ENCODE results near the gene TMPRSS11D.
A peak's percentile ranks its signal among the peaks of the same experiment; 100 is the strongest.

The TMPRSS11D gene

DNA sequence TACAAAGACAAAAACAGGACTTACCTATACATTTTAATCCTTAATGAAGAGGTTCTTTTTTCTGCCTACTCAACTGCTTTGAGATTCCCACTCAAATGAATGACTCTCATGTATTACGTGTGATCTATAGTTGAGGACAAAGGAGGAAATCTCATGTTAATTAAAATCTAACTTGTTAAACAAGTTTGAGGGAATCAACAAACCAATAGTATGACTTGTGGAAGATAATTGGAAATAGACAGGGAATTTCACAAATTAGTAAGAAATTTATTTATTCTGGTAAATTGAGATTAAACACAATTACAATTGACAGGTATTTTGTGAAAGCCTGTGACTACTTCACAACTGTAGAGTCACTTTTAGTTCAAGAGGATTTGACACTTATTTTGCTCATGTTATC lies at the start of gene TMPRSS11D:
TSS of gene TMPRSS11D (minus strand) at position 101 of the 400 bp plus-strand sequence. CDS start at position 32, 69 bp downstream.
- no peak for DNase-seq (ENCODE audit: low read depth)
- TF ChIP-seq CTCF (IDR thresholded peaks at IDR 0.05; ENCODE audit: low read length, missing control alignments), result no peak
- no peak within 1 kb of the TSS for H3K4me3 ChIP-seq (replicated peaks; ENCODE audit: low read depth, low read length)

GRCh38 chr4:67933038-67933437 lies 49.2 kb upstream of the TMPRSS11D start:
- no peak for DNase-seq (ENCODE audit: low read depth)
- no peak for TF ChIP-seq CTCF (IDR thresholded peaks at IDR 0.05; ENCODE audit: low read length, missing control alignments)
- H3K4me3 ChIP-seq (replicated peaks; ENCODE audit: low read depth, low read length), result no peak overlapping the region

DNA sequence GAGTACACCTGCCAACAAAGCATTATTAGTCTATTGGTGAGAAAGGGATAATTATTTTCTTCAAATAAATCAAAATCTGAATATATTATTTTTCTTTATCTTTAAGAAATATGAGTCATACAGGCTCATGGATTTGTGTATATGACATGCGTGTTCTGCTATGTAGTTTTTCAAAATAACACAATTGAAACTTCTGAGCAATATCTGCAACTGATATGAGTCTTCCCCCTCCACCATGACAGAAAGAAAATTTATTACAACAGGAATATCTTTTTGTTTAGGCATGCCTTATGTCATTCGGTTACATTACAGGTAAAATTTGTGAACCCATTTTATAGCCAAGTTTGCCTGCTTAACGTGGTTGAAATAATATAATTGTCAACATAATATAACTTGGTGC lies 47.5 kb upstream of the TMPRSS11D start:
- H3K4me3 ChIP-seq (replicated peaks; ENCODE audit: low read depth, low read length), result no peak overlapping the region
- TF ChIP-seq CTCF (IDR thresholded peaks at IDR 0.05; ENCODE audit: low read length, missing control alignments), result no peak
- DNase-seq (ENCODE audit: low read depth), result no peak

DNA sequence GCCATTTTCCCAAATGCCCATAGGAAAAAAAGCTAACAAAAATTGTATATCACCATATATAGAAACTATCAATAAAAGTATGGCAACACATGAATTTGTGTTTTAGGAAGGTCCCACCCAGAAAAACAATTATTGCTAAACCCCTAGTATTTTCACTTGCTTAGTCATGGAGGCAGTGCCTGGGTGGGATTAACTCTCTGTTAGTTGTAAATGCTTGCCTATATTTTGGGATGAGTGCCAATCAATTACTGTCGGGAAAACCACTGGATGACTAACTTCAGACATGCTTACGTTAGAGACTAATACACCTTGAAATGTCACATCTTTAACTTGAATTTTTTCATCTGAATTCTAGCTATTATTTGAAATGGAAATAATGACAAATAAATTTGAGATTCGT lies 45.6 kb upstream of the TMPRSS11D start:
- no peak for TF ChIP-seq CTCF (IDR thresholded peaks at IDR 0.05; ENCODE audit: low read length, missing control alignments)
- no peak overlapping the region for H3K4me3 ChIP-seq (replicated peaks; ENCODE audit: low read depth, low read length)
- peak; percentile 12 for DNase-seq (ENCODE audit: low read depth)

- no peak overlapping the region for H3K4me3 ChIP-seq (replicated peaks; ENCODE audit: low read depth, low read length)
- no peak for DNase-seq (ENCODE audit: low read depth)
- TF ChIP-seq CTCF (IDR thresholded peaks at IDR 0.05; ENCODE audit: low read length, missing control alignments), result no peak
Observed at GRCh38 chr4:67928546-67928945, 44.7 kb upstream of the TMPRSS11D start.

GRCh38 chr4:67927251-67927650 lies 43.4 kb upstream of the TMPRSS11D start:
- no peak for DNase-seq (ENCODE audit: low read depth)
- TF ChIP-seq CTCF (IDR thresholded peaks at IDR 0.05; ENCODE audit: low read length, missing control alignments), result no peak
- H3K4me3 ChIP-seq (replicated peaks; ENCODE audit: low read depth, low read length), result no peak overlapping the region

GRCh38 chr4:67926485-67926884 lies 42.7 kb upstream of the TMPRSS11D start:
- TF ChIP-seq CTCF (IDR thresholded peaks at IDR 0.05; ENCODE audit: low read length, missing control alignments), result no peak

More at GRCh38 chr4:67926485-67926884, 42.7 kb upstream of the TMPRSS11D start:
- no peak overlapping the region for H3K4me3 ChIP-seq (replicated peaks; ENCODE audit: low read depth, low read length)
- no peak for DNase-seq (ENCODE audit: low read depth)
